H1 (cell line): ENCODE data around the gene CCT4. TPM values are rescaled to one million over a fixed set of nuclear protein-coding genes. Genes with fewer than 3 reads are reported as not detected.

Experiments
- CHD1 ChIP-seq: IDR thresholded peaks from 2 replicates; pipeline ENCODE4 v1.6.1; 2012; ENCODE audit warnings: low read depth, low read length, improper control_type of control experiment
- CREB1 ChIP-seq: IDR thresholded peaks from 2 replicates; pipeline ENCODE4 v1.6.1; 2012; ENCODE audit warnings: inconsistent platforms
- EZH2 ChIP-seq: fragments of 200-600 bp; sonication (generic); IDR thresholded peaks from 2 replicates; pipeline ENCODE4 v1.7.1; 2012; ENCODE audit warnings: low read depth, mild to moderate bottlenecking, moderate library complexity, low read length, inconsistent platforms; ENCODE audit not compliant: severe bottlenecking
- POU5F1 ChIP-seq: IDR thresholded peaks from 2 replicates; pipeline ENCODE4 v1.6.1; 2011; ENCODE audit warnings: low read depth, mild to moderate bottlenecking, low read length, moderate library complexity
- YY1 ChIP-seq: IDR thresholded peaks from 2 replicates; pipeline ENCODE4 v1.6.1; 2011; ENCODE audit warnings: low read depth, mild to moderate bottlenecking, low read length
- polyA plus RNA-seq, 7 experiments: library from polyadenylated mRNA; depleted of rRNA in 3 of 7; stranded (reverse) in 5 of 7; unstranded in 2 of 7; fragments of >200 nt in 5 of 7; fragments of 200-250 nt in 2 of 7; gene quantifications; 1 replicate in 5 of 7; 2 replicates in 1 of 7; 4 replicates in 1 of 7; pipeline versions ENCODE4 v1.2.1 to v1.2.3, GENCODE V29; 2011 to 2013; ENCODE audit warnings: missing spikeins in 2 of 7, mixed read lengths in 2 of 7
- total RNA-seq: library from RNA; stranded (reverse); fragmentation: NEBNext Ultra II Directional; extraction: Animal tissue kit (Norgen Biotek cat#: 25700); gene quantifications from 2 replicates; pipeline ENCODE4 v1.2.1, GENCODE V29; 2021

The CCT4 gene
- total and polyA plus RNA-seq, 2 of the 8 experiments (the other 6 are each of a cell fraction or from before 2014, with no cell fraction given), result 129 to 359 TPM

DNA sequence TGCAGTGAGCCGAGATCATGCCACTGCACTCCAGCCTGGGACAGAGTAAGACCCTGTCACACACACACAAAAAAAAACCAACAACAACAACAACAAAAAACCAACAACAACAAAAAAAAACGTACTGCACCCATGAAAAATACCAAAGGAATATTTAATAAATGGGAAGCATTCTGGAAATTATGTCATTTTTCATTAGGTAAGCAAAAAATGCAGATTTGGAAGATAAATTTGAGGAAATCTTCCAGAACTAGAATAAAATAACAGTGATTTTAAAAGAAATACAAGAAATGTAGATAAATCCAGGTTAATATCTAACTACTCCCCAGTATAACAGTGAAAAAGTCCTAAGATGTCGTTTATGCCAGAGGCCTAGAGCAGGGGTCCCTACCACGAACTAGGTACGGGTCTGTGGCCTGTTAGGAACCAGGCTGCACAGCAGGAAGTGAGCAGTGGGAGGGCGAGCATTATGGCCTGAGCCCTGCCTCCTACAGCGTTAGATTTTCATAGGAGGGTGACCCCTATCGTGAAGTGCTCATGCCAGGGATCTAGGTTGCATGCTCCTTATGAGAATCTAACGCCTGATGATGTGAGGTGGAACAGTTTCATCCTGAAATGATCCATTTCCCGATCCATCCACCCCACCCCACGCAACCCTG is 56.1 kb downstream of the CCT4 start (continued):
- no peak for TF ChIP-seq CHD1
- TF ChIP-seq EZH2, result no peak
- TF ChIP-seq POU5F1, result no peak
- TF ChIP-seq CREB1, result no peak
- TF ChIP-seq YY1, result no peak
